GF-D8 (cell line): ENCODE data around the gene CPT1A.

Experiments
- DNase-seq: peaks from one replicate; lab custom pipeline; 2025; lab: John Stamatoyannopoulos, UW

The CPT1A gene

DNA sequence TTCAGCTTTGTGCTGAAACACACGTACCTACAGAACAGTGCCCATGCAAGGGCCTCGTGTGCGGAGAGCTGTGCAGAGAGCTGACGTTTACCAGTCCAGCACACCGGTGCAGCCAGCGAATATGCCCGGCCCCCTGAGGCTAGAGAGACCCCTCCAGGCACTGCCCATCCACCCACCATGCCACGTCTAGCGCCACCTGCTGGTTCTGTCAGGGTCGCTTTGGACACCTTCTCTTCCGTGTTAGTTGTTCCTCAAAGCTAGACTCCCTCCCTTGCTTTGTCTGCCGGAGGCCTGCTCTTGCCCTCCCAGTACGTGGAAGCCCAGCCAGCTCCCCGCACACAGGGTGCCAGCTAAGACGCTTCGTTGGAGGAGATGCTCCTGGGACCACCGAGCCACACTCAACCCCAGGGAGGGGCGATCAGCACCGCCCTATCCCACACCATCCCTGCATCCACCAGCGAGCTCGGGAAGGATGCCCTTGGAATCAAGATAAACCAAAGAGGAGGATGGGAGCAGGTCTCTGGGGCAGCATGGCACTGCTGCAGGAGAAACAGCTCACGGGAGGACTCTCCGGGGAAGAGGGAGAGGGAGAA lies 43.4 kb downstream of the CPT1A start:
- no peak for DNase-seq

DNA sequence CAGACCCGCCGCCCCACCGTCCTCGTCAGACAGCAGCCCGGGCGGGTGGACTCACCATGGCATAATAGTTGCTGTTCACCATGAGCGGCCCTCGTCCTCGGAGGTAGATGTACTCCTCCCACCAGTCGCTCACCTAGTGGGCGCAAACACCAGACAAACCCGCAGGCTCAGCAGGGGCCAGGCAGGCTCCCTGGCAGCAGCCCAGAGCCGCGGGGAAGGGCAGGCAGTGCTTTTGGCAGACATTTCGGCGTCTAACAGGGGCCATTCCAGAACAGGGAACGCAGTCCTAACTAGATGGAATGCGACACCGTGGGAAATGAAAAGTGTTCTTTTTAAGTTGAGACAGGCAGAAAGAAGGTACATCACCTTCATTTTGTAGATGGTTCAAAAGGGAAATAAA lies 44.9 kb downstream of the CPT1A start:
- no peak for DNase-seq

DNA sequence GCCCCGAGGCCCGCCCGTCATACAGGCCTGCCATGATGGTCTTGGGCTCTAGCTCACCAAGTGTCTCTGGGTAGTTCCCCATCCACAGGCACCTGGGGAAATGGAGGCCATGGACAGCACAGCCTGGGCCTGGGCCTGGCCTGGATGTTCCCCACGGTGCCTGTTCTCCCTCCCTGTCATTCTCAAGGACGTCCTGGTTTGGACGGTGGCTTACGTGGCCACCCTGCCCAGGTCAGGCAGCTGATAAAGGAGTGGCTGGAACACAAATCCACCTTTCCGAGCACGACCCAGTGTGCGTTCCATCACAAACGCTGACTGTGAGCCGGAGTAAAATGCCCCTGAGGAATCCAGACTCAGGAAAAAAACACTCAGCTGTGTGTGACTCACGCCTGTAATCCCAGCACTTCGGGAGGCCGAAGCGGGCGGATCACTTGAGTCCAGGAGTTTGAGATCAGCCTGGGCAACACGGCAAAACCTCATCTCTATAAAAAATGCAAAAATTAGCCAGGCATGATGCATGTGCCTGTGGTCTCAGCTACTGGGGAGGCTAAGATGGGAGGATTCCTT lies 49.2 kb downstream of the CPT1A start:
- no peak for DNase-seq

DNA sequence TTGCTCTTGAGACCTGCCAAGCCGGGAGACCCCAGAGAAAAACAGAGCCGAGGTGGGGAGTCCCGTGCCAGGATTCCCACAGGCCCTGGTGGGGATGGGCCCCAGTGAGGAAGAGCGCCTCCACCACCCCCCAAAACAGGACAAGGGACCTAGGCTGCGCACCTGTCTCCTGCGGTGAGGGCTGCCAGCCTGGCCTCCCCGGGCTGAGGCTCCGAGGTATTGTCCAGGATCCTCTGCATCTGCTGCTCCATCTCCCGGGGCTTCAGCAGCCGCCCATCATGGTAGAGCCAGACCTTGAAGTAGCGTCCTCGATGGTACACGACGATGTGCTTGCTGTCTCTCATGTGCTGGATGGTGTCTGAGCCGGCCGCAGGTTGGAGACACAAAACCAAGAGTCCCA lies 57.1 kb downstream of the CPT1A start:
- no peak for DNase-seq

DNA sequence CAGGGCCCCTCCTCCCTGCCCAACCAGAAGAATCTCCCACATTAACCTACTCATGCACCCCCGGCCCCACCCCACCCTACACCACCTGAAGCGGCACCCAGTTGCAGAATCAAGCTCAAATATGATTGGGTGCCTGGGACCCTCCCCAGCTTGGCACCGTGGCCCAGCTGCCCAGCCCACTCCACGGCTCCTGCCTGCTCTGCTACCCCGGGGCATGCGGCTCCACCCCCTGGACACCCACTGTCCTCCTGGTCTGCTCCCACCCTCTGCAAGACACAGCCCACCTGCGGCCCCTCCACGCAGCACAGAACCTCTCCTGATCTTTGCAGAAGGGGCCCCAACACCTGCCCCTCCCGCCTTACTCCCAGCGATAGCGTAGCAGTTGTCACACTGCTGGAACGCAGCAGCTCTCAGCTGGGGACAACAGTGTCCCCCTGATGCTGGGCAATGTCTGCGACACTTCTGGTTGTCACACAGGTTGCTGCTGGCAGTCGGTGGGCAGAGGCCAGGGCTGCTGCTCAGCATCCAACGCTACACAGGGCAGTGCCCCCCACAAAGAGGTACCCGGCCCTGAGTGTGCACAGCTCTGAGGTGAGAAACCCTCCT lies 58.4 kb downstream of the CPT1A start:
- DNase-seq: no peak

DNA sequence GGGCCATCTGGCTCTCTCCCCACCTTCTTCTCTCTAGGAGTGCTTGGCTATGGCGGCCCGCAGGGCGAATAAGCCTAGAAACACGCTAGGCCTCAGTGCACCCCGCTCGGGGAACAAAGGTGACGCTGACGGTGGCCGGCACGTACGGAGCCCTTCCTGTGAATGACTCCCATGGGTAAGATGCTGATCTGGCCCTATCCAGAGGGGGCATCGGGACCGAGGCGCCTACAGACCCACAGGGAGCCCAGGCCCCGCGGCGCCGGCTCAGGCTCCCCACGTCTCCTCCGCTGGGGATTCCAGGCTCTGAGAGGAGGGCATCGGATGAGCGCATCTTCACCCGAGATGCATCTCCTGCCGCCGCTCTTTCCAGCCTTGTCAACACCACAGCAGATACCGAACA lies 59.0 kb downstream of the CPT1A start:
- no peak for DNase-seq

DNA sequence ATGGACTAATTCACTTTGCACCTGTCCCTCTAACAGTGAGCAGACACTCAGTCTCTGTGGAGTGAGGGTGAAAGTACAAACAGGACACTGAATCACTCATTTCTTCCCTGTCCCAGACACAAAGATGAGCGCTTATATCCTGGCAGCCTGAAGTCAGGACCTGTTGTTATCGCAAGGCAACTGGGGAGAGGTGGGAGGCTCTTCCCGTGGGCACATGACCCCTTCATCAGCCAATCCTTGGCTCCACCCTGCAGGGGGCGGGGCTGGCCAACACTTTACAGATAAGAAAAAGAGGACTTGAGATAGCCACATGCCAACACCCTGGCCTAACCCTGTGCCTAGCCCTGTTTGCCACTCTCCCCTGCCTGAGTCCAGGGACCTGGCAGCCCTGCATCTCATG lies 60.9 kb downstream of the CPT1A start:
- DNase-seq: no peak

DNA sequence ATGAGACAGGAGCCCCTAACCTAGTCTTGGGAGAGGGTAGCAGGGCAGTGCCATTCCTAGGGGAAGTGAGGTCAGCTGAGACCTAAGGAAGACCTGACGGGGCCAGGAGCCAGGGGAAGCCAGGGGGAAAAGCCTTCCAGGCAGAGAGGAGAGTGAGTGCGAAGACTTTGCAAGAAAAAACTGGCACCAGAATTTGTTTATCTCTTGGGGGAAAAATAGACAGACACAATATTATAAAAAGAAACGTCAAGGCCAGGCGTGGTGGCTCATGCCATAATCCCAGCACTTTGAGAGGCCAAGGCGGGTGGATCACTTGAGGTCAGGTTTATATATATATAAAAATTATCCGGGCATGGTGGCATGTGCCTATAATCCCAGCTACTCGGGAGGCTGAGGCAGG lies 63.5 kb downstream of the CPT1A start:
- DNase-seq: no peak

DNA sequence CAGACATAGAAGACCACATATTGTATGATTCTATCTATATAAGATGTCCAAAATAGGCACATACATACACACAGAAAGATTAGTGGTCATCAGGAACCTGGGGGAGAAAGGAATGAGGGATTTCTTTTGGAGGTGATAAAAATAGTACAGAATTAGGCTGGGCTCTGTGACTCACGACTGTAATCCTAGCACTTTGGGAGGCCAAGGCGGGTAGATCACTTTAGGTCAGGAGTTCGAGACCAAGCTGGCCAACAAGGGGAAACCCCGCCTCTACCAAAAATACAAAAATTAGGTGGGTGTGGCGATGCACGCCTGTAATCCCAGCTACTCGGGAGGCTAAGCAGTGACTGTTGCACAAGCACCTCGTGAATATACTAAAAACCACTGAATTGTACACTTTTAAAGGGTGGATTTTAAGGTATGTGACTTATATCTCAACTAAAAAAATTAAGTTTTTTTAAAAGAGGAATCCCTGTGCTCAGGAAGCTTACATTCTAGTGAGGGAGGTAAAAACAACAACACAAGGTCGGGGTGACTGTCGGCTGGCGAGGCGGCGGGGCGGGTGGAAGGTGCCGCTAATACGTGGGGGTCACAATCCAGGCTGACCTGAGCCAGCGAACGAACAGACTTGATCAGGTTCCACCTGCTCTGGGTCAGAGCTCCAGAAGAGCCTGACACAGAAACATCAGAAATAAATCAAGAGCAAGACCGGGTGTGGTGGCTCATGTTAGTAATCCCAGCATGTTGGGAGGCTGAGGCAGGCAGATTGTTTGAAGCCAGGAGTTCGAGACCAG lies 65.1 kb downstream of the CPT1A start:
- no peak for DNase-seq

DNA sequence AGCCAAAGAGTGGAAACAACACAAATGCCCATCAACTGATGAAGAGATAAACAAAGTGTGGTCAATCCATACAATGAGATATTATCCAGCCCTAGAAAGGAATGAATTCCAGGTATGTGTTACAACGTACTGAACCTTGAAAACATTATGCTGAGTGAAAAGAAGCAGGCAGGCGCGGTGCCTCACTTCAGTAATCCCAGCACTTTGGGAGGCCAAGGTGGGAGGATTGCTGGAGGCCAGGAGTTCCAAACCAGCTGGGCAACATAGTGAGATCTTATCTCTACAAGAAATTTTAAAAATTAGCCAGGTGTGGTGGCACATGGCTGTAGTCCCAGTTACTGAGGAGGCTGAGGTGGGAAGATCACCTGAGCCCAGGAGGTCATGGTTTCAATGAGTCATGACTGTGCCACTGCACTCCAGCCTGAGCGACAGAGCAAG lies 65.7 kb downstream of the CPT1A start:
- DNase-seq: no peak

DNA sequence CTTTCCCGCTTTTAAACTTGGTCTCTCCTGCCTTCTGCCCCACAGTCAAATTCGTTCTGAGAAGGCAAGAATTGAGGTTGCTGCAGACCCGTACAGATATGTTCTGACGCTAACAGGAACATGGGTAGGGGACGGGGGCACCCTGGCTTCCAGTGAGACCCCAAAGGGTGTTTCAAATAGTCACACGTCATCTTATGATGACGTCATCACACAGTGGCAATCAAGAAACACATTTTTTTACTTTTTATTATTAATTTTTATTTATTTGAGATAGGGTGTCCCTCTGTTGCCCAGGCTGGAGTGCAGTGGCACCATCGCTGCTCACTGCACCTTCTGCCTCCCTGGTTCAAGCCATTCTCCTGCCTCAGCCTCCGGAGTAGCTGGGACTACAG lies 67.5 kb downstream of the CPT1A start:
- DNase-seq: no peak

DNA sequence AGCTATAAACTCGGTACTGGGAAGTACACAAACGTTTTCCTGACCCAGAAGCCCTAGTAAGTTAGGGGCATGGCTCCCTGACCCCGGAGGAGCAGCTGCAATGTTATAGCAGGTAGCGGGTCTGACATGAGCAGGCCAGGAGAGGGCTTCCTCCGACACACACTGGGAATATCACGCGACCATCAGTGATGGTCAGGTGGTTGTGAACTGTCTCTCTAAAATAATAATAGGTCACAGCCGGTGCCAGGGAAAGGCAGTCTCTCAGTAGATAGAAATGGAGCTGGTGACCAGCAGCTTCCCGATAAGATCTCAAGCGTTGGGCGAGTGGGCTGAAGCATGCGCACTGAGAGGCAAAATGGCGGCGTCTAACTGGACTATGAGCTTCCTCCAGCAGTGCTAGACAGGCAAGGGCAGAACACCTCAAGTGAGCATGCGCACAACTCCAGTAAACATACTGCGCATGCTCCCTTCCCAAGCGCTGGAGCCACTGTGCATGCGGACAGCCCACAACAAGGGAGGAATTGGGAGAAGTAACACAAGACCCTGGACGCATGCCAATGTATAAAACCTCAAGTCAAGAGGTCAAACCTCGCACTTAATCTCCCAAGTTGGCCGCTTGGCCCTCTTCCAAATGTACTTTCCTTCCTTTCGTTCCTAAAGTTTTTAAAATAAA lies 68.1 kb downstream of the CPT1A start:
- no peak for DNase-seq

DNA sequence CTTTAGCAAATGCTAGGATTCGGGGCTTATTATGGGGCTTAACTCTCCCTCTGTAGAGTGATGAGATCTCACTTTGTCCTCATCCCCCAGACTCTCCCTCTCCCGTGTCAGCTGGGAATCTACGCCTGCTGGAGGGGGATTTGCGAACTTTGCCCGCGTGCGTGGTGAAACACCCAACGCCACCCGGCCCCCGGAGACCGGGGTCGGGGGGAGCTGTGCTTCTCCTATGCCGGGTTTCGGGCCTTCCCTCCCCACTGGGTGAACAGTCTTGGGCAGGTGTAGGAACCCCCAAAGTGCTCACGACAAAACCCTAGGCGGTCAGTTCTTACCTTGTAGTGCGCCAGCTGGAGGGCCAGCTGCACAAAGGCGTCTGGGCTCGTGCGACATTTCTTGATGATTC lies 68.8 kb downstream of the CPT1A start:
- no peak for DNase-seq

DNA sequence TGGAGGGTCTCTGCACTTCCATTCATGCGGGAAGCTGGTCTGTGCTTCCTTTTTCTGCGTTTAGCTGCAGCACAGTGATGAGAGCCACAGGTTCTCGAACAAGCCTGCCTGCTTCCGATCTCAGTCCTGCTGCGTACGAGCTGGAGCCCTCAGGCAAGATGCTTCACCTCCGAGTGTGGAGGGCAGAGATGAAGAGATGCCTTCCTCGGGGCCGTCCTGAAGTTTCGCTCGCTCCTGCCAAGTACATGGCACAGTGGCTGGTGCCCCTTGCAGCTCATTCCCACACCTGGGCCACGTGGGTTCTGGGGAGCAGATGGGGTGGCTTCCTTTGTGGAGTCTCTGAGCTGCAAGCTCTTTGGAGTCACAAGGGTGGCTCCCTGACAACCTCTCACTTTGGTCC lies 70.9 kb downstream of the CPT1A start:
- DNase-seq: no peak

DNA sequence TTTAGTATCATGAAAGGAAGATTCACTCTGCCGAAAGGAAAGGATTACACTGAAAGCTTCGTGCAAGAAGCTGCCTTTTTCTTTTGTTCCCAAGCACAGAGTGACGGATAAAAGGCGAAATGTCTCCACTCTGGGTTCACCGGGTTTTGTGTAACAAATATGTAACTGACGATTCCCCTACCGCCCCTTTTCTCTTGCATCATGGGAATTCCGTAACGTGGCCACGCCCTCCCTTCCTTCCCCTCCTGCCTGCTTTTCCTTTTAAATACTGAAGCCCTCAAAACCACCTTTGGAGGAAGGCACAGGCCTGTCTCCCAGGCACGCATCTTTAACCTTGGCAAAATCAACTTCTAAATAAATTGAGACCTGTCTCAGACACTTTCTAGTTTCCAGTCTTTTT lies 74.0 kb downstream of the CPT1A start:
- no peak for DNase-seq

DNA sequence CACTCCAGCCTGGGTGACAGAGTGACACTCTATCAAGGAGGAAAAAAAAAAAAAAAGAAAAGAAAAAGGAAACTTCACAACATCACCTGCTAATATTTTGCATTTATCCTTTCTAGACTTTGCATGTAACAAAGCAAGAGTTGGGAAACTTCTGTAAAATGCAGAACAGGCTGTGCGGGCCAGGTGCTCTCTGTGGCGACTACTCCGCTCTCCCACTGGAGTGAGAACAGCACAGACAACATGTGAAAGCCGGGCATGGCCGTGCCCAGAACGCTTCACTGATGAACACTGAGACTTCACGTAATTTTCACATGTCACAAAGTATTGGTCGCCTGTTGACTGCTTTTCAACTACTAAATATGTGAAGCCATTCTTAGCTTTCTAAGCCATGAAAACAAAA lies 74.9 kb downstream of the CPT1A start:
- DNase-seq: no peak

DNA sequence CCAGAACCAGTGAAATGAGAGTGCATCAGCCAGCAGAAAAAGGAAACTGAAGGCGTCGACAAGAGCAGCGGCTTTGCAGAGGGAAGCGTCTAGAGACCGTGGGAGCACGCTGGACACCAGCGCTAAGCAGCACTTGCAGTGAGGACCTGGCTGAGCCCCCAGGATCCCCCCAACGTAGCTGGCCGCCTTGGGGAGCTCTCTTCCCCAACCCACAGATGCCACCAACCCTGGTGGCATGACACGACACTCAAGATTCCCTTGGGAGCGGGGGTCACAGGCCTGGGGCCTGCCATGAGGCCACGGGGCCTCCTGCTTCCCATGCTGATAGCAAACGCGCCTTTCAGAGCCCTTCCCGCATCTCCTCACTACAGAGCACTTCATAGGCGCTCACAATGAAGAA lies 77.0 kb downstream of the CPT1A start:
- DNase-seq: no peak

DNA sequence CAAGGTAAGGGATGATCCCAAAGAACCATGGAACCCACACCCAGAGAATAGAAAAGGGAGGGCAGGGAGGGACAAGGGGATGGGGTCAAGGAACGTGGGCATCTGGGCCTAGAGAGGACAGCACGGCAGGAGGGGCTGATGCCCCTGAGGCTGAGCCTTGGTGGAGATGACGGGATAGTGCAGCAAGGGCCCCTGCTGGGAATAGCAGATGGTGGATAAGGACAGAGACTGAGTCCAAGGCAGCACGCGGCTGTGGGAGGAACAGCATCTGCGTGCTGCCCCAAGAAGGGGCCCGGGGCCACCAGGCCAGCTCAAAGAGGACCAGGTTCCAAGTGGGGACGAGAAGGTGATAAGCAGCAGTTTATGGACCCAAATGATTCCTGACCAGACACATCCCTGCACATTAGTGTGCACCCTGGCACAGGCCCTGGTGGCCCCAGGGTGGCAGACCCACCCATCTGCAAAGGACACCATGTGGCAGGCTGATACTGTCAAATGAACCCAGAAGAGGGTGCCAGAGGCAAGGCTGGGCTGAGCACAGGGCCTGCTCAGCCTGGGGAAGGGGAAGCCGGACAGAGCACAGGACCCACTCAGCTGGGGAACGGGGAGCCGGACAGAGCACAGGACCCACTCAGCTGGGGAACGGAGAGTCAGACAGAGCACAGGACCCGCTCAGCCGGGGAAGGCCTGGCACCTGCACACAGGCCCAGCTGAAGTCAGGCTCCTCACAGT lies 77.6 kb downstream of the CPT1A start:
- no peak for DNase-seq

DNA sequence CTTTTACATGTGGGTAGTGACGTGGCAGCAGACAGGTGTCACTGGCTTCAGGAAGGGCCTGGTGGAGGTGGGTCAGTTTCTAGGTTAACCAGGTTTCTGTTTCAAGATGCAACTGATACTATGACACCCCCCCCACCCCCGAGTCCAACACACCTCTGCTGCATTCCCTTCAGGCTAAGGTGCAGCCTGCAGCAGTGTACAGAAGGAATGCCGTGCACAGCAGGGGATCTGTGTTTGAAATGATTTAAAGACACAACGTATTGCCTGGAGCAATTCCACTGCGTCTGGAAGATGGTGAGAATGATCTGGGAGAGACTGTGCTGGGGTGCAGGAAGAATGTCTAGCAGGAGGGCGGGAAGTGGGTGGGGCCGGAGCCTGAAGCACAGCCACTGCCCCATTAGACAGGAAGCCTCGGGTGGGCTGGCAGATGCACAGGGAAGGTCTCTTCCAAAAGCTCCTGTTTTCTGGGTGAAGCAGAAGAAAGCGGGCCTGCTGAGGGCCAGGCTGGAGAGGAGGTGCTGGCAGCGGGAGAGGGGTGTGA lies 78.5 kb downstream of the CPT1A start:
- no peak for DNase-seq

DNA sequence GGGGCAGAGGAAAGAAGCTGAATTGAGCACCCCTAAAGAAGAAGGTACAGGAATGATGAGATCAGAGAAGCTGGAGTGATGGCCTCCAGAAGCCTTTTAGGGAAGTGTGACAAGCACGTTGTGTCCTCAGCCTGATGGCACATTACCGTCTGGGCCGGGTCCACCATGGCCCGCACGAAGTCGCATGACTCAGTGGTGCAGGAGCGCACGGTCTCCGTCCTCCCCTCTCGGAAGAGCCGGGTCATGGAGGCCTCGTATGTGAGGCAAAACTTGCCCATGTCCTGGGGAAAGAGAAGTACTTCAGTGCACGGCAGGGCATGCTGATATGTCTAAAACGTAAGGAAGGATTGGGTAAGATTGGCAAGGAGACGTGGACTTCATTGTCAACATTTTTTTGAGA lies 79.2 kb downstream of the CPT1A start:
- no peak for DNase-seq

DNA sequence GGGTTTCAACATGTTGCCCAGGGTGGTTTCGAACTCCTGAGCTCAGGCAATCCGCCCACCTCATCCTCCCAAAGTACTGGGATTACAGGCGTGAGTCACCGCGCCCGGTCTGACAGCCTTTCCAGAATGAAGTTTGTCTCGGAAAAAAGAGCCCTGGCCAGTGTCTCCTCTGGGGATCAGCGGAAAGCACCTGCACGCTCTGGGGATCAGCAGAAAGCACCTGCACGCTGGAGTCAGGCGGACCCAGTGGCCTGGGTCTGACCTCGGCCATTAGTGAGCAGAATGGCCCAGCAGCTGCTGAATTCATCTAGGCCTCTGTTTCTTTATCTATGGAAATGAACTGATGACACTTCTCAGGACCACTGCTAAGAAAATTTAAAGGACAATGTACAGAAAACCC lies 79.9 kb downstream of the CPT1A start:
- DNase-seq: no peak

DNA sequence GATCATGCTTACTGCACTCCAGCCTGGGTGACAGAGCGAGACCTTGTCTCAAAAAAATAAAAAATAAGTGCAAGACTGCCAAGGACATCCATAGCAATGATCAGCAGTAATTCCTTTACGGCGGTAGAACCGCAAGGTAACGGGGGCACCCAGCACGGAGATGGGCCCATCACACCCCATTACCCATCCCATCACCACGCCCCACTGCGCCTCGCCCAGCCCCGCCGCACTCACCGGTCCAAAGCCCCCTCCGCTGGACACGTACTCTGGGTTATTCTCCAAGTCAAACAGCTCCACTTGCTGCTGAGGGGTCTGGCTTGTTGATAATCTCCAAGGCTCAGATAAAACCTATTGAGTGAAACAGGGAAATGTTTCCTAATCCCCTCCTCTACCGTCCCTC lies 81.7 kb downstream of the CPT1A start:
- DNase-seq: no peak
